Dermis blood vessel endothelial cell (primary cell): ENCODE results near the gene BSG. TPM values are rescaled to one million over a fixed set of nuclear protein-coding genes. Genes with fewer than 3 reads are reported as not detected.
"Not testable (repeated sequence)": the region's sequence is repeated elsewhere in the genome, so short reads cannot be mapped to it uniquely, and the experiment has no call there.

Source experiments
- DNase-seq: peaks from one replicate; pipeline ENCODE4 v3.0.0; 2010
- total RNA-seq: library from RNA; depleted of rRNA; stranded (reverse); fragments of >200 nt; gene quantifications from 2 replicates; pipeline ENCODE4 v1.2.3, GENCODE V29; 2014

The BSG gene
- total RNA-seq, 1 donor from 2014 or later = 356 TPM

DNA sequence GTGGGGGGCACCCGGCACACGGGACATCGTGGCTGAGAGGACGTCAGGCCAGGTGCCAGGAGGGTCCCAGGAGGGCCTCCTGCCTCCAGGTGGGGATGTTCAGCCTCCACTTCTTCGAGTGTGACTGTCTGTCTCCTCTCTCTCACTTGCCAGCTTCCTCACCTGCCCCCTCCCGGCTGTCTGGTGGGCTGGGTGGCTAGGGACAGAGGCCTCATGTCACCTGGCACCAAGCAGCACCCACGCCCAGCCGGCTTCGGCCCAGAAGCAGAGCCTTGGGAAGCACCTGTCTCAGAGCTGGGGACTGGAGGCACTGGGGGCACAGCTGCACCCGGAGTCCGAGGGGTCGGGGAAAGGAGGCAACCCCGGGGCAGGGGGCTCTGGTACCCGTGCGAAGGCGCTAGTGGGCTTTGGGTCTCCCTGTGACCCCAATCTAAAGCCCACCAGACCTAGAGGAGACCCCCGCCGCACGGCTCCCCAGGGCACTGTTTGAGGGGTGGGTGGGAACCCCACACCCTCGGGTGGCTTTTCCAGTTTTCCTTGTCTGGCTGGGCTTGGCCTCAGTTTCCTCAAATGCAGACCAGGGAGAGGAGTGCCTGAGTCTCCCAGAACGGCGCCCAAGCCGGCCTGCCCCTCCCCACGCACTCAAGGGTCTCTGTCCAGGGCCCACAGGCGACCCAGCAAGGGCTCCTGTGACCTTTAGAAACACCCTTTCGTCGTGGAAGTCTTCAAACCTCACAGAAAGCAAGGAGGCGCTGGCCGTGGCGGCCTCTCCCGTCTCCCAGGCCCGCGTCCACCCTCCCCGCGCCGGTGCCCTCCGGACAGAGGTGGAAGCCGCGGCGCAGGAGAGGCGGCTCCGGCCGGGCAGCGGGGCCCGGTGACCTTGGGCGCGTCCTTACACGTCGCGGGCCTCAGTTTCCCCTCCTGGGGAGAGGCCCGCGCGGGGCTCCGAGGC is 16.6 kb downstream of the BSG start:
- no peak for DNase-seq

DNA sequence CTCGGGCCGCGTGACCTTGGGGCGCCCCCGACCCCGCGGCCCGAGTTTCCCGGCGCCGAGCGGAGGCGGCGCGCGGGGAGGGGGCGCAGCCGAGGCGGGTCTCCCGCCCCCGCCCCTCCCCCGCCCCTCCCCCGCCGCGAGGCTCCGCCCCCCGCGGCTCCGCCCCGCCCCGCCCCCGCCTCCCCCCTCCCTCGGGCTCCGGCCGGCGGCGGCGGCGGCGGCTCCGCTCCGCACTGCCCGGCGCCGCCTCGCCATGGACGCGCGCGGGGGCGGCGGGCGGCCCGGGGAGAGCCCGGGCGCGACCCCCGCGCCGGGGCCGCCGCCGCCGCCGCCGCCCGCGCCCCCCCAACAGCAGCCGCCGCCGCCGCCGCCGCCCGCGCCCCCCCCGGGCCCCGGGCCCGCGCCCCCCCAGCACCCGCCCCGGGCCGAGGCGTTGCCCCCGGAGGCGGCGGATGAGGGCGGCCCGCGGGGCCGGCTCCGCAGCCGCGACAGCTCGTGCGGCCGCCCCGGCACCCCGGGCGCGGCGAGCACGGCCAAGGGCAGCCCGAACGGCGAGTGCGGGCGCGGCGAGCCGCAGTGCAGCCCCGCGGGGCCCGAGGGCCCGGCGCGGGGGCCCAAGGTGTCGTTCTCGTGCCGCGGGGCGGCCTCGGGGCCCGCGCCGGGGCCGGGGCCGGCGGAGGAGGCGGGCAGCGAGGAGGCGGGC is 17.4 kb downstream of the BSG start, which contains the start of gene HCN2:
TSS of gene HCN2 (plus strand) at position 189 of the 703 bp plus-strand sequence. CDS start at position 254, 65 bp downstream.
- DNase-seq = no peak

DNA sequence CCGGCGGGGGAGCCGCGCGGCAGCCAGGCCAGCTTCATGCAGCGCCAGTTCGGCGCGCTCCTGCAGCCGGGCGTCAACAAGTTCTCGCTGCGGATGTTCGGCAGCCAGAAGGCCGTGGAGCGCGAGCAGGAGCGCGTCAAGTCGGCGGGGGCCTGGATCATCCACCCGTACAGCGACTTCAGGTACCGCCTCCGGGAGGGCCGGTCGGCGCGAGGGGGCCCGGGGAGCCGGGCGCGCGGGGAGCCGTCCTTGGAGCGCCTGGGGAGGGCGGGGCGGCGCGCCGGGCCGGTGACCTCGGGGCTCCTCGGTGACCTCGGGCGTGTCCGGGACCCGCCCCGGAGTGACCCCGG is 18.0 kb downstream of the BSG start:
- peak; percentile 50 for DNase-seq

DNA sequence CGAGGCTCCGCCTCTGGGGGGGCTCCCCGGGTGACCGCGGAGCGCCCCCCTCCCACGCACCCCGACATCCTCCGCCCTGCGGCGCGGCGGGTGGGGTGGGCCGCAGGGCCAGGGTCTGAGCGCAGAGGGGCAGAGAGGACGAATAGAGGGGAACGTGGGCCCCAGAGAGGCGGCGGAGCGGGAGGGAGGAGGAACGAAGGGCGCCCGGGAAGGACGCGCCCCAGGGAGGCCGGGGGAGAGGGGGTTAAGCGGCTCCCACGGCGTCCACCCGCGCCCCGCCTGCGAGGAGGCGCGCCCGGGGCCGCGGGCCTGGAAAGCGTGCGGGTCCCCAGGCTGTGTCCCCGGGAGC is 18.3 kb downstream of the BSG start:
- DNase-seq = no peak

DNA sequence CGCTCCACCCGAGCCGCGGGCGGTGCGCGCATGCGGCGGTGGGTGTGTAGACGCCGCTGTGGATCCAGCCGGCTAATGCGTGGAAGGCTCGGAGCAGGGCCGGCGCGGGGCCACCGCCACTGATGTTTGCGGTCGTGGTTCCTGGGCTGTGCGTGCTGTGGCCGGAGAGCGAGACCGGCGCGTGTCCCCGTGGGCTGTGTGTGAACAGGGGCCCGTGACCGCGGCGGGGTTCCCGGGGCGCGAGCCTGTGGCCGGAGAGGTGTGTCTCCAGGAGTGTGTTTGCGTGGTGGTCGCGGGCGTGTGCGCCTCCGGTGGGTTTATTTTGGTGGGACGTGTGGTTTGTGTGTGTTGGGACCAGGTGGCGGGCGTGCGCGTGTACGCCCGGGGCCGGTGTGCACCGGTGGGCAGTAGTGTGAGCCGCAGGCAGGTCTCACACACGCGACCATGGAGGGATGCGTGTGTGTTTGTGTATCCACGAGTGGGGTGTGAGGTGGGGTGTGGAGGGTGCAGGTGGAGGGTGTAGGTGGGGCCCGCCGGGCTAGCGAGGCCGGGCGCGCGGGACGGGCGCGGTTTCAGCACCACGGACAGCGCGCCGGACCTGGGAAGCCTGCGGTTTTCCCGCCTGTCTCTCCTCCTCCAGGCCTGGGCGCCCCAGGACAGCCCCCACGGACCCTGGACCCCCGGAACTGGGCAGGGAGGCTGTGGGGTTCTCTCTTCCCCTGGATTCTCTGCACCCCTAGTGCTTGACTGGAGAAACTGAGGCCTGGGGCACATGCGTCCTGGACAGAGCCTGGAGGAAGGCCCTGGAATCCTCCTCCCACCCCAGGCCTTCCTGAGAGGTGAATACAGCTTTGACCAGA is 18.9 kb downstream of the BSG start:
- peak; percentile 49 for DNase-seq

DNA sequence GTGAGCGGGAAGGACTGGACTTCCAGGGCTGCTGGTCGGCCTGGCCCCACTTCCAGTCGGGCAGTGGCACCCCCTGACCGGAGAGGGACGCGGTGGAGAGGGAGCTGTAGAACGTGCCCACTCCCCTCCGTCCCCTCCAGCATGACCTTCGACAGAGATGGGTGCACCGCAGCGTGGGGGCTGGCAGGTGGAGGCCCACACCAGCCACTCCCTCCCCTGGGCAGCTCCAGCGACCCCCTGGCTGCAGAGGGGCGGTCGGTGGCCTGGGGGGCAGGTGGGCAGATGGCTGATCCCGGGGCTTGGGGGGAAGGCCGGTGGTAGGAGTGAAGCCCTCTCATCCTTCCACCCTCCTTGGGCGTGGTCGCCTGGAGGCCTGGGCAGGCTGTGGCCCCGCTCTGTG is 19.7 kb downstream of the BSG start:
- DNase-seq = no peak

DNA sequence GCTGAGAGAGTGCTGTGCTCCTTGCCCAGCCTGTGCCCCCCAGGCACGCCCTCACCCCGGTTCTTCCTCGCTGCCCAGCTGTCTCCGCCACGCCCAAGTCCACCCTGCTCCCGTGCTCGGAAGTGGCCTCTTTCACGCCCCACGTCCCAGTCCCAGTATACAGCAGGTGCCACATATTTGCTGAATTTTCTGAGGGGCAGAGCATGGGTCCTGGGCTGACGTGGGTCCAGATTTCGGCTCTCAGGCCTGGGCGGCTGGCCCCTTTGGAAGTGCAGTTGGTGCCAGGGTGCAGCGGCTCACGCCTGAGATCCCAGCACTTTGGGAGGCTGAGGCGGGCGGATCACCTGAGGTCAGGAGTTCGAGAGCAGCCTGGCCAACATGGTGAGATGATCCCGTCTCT is 20.7 kb downstream of the BSG start:
- DNase-seq = no peak

DNA sequence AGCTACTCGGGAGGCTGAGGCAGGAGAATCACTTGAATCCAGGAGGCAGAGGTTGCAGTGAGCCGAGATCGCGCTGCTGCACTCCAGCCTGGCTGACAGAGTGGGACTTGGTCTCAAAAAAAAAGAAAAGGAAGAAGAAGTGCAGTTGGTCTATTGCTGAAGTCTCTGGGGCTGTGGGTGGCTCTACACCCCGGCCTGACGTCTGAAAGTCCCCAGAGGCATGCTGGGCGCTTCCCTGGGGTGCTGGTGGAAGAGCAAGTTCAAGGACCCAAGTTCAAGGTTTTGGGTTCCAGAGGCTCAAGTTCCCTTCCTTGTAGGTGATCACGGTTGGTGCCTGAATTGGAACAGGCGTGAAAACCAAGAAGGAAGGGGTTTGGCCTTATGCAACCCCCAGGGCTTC is 21.1 kb downstream of the BSG start:
- DNase-seq = no peak

DNA sequence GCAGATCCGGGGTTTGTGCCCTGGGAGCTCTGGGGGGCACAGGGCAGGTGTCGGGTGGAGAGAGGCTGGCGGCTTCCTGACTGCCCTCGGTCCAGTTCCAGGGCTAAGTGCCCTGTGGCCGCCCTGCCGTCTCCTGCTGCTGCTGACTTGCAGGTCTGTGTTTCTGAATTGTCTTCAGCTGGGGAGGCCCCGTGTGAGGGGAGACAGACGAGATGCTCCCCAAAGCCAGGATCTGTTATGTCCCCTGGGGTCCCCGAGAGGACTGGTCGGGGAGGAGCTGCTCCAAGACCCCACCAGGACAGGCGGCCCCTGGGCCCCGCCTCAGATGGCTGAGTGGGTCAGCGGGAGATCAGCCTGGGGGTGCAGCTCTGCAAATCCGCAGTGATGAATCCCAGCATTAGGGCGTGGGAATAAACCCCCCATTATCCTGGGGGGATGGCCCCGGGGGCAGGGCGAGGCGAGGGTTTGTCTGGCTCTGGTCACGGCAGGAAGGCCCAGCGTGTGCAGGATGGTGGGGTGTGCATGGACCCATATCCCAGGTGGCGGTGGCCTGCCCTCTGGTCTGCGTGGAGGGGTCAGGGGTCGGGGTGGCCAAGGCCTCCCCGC is 22.0 kb downstream of the BSG start:
- no peak for DNase-seq

DNA sequence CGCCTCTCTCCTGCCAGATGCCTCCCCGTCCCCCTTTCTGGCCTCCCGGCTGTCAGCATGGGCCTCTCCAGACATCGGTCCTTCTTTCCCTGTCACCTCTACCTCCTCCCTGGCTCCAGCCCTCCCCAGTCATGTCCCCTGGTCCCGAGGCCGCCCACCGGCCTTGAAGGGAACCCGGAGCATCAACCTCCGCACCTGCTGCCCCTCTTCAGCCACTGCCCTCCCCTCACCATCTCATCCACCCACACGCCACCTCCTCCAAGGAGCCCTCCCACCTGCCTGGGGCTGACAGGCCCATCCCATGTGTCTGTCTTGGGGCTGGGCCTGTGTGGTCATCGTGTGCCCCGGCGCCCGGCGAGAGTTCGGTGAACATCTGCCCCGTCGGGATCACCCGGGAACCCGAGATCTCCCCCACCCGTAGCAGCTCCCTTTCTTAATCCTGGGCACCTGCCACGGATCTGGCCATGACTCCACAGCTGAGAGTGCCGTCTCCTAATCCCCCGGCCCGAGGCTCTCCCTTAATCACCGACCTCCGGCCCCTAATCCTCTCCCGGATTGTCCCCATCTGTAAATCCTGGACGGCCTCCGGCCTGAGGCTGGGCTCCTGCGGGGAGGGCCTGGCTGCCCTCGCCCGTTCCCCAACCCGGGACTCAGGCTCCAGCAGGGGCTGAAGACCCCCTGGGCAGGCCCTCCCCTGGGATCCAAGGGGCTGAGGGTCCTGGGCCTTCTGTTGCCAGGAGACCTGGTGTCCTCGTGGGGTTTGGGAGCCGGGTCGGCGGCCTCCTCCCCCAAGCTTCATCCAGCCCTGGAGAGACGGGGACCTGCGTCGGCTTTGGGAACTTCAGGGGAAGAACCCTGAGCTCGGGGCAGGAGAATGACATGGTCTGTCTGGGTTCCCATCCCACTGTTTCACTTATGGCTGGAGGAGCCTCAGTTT is 23.2 kb downstream of the BSG start:
- no peak for DNase-seq

DNA sequence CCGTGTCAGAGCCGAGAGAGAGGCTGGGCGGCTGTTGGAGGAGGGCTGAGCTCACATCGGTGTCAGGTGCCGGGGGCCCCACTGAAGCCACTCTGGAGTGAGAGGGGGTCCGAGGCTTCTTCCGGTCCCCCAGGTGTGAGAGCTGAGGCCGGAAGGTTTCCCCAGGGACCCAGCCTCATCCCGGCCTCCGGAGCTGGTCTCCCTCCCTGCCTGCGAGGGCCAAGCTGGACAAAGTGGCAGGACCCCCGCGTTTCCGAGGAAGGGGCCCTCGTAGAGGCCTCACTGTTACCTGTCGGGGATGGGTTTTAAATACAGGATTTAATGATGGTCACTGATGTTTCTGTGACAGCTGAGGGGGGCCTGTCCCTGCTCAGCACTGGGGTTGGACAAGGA is 23.9 kb downstream of the BSG start:
- no peak for DNase-seq

DNA sequence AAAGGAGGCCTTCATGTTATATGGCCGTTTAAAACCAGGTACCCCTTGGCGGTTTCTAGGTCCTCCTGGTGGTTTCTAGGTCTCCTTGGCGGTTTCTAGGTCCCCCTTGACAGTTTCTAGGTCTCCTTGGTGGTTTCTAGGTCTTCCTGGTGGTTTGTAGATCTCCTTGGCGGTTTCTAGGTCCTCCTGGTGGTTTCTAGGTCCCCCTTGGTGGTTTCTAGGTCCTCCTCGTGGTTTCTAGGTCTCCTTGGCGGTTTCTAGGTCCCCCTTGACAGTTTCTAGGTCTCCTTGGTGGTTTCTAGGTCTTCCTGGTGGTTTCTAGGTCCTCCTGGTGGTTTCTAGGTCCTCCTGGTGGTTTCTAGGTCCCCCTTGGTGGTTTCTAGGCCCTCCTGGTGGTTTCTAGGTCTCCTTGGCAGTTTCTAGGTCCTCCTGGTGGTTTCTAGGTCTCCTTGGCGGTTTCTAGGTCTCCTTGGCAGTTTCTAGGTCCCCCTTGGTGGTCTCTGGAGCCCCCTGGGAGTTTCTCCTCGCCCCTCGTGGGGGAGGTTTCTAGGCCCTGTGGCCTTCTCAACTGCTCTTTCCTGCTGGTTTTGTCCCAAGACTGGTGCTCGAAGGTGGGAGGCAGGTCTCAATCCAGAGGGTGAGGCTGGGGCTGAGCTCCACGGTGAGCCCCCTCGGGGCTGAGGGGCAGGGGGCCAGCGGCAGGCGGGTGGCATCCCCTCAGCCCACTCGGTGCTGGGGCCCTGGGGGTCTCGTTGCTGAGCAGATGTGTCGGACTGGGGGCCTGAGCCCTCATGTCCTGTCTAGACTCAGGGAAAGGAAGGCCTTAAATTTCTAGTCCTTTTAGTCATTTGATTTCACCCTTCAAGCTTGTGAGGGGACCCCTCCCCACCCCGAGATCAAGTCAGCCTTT is 25.3 kb downstream of the BSG start:
- DNase-seq = no peak

DNA sequence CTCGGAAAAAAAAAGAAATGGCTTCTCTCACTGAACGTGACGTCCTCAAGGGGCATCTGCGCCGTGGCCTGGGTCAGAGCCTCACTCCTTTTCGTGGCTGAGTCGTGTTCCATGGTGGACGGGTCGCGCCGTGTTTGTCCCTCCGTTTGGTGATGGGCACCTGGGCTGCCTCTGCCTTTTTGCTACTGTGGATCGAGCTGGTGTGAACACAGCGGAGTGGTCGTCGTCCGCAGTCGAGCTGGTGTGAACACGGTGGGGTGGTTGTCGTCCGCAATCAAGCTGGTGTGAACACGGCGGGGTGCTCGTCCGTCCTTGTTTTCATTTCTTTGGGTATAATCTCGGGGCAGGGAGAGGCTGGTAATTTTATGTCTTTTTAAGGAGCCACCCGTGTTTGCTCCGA is 28.9 kb downstream of the BSG start:
- DNase-seq = no peak

DNA sequence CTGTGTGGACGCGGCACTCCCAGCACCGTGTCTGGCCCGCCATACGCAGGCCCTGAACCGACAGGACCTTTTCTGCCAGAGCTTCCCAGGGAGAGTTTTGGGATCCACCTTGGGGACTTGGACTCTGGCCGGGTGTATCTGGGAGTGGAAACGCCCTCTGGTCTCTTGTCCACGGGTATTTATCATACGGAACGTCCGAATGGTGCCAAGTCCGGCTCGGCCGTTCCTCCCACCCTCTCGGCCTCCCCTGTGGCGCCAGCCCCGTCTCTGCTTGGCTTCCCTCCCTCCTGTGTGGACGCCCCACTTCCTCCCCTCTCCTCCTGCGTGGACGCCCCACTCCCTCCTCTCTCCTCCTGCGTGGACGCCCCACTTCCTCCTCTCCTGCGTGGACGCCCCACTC is 29.4 kb downstream of the BSG start:
- no peak for DNase-seq

DNA sequence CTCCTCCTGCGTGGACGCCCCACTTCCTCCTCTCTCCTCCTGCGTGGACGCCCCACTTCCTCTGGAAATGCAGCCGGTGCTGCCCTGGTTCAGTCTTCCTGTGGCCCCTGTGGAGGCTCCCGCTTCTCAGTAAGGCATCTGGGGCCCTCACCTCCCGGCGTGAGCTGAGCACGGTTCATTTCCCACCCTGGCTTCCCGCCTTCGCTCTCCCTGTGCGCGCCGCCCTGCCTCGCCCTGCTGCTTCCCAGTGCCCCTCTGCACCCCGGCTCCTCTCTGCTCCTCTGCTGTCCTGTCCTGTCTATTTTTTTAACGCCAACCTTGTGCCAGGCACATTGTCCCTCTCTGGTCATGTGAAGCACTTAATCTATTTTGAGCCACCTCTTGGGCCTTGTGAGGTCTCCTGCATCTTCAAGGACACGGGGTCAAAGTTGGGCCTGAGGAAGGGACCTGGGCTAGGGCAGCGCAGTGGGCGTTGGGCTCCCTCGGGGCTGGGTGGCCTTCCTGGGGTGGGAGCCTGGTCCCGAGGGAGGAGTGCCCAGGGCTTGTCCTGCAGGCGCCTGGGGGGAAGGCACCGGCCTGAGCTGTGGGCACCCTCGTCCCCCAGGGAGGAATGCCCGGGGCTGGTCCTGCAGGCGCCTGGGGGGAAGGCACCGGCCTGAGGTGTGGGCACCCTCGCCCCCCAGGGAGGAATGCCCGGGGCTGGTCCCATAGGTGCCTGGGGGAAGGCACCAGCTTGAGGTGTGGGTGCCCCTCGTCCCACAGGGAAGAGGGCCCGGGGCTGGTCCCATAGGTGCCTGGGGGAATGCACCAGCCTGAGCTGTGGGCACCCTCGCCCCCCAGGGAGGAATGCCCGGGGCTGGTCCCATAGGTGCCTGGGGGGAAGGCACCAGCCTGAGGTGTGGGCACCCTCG is 30.2 kb downstream of the BSG start:
- DNase-seq = no peak

DNA sequence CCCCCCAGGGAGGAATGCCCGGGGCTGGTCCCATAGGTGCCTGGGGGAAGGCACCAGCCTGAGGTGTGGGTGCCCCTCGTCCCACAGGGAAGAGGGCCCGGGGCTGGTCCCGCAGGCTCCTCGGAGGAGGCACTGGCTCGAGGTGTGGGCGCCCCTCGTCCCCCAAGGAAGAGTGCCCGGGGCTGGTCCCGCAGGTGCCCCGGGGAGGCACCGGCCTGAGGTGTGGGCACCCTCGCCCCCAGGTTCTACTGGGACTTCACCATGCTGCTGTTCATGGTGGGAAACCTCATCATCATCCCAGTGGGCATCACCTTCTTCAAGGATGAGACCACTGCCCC is 30.9 kb downstream of the BSG start:
- DNase-seq = not testable (repeated sequence)

DNA sequence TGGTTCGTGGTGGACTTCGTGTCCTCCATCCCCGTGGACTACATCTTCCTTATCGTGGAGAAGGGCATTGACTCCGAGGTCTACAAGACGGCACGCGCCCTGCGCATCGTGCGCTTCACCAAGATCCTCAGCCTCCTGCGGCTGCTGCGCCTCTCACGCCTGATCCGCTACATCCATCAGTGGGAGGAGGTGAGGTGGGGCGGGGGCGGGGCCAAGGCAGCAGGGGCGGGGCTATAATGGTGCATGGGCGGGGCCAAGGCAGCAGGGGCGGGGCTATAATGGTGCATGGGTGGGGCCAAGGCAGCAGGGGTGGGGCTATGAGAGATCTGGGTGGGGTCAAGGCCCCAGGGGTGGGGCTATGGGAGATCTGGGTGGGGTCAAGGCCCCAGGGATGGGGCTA is 31.4 kb downstream of the BSG start:
- DNase-seq = not testable (repeated sequence)

DNA sequence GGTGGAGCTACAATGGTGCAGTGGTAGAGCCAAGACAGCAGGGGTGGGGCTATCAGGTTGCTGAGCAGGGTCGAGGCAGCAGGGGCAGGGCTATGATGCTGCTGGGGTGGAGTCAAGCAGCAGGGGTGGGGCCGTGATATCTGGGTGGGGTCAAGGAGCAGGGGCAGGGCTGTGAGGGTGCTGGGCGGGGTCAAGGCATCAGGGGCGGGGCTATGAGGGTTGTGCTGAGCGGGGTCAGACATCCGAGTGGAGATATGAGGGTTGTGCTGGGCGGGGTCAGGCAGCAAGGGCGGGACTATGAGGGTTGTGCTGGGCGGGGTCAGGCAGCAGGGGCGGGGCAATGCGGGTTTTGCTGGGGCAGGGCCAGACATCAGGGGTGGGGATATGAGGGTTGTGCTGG is 32.0 kb downstream of the BSG start:
- DNase-seq = no peak
